Measurements from ENCODE around the gene TCF12.

Gene TCF12

GRCh38 chr15:57169643-57170042 lies 251.2 kb downstream of the TCF12 start:
- no peak for DNase-seq (ENCODE audit: low read depth)

GRCh38 chr15:57171426-57171825 lies 253.0 kb downstream of the TCF12 start:
- no peak for DNase-seq (ENCODE audit: low read depth)

GRCh38 chr15:57172925-57173324 lies 254.5 kb downstream of the TCF12 start:
- DNase-seq (ENCODE audit: low read depth) = no peak

- no peak for DNase-seq (ENCODE audit: low read depth)
These were observed 264.6 kb downstream of the TCF12 start for GRCh38 chr15:57183041-57183440.

GRCh38 chr15:57183614-57184344 lies 265.3 kb downstream of the TCF12 start:
- DNase-seq (ENCODE audit: low read depth) = no peak

- no peak for DNase-seq (ENCODE audit: low read depth)
These were observed 266.1 kb downstream of the TCF12 start for GRCh38 chr15:57184502-57184901.

- no peak for DNase-seq (ENCODE audit: low read depth)
These were observed 267.1 kb downstream of the TCF12 start for GRCh38 chr15:57185507-57186074.

- DNase-seq (ENCODE audit: low read depth) = no peak
These were observed 271.0 kb downstream of the TCF12 start for GRCh38 chr15:57189466-57189865.

- no peak for DNase-seq (ENCODE audit: low read depth)
These were observed 271.8 kb downstream of the TCF12 start for GRCh38 chr15:57190208-57190607.

GRCh38 chr15:57193161-57193560 lies 274.7 kb downstream of the TCF12 start:
- DNase-seq (ENCODE audit: low read depth) = no peak

- no peak for DNase-seq (ENCODE audit: low read depth)
These were observed 276.9 kb downstream of the TCF12 start for GRCh38 chr15:57195326-57195725.

- no peak for DNase-seq (ENCODE audit: low read depth)
These were observed 278.4 kb downstream of the TCF12 start for GRCh38 chr15:57196865-57197264.

GRCh38 chr15:57198131-57198530 lies 279.7 kb downstream of the TCF12 start:
- no peak for DNase-seq (ENCODE audit: low read depth)

GRCh38 chr15:57198654-57199291 lies 280.3 kb downstream of the TCF12 start:
- no peak for DNase-seq (ENCODE audit: low read depth)

GRCh38 chr15:57201578-57201977 lies 283.1 kb downstream of the TCF12 start:
- no peak for DNase-seq (ENCODE audit: low read depth)

GRCh38 chr15:57203906-57204305 lies 285.5 kb downstream of the TCF12 start:
- DNase-seq (ENCODE audit: low read depth) = no peak

- no peak for DNase-seq (ENCODE audit: low read depth)
These were observed 286.8 kb downstream of the TCF12 start for GRCh38 chr15:57205027-57205855.

- DNase-seq (ENCODE audit: low read depth) = no peak
These were observed 287.6 kb downstream of the TCF12 start for GRCh38 chr15:57205996-57206395.

- DNase-seq (ENCODE audit: low read depth) = no peak
These were observed 295.4 kb downstream of the TCF12 start for GRCh38 chr15:57213862-57214261.

GRCh38 chr15:57215326-57215725 lies 296.9 kb downstream of the TCF12 start:
- DNase-seq (ENCODE audit: low read depth) = no peak

GRCh38 chr15:57215881-57216280 lies 297.4 kb downstream of the TCF12 start:
- no peak for DNase-seq (ENCODE audit: low read depth)

- DNase-seq (ENCODE audit: low read depth) = no peak
These were observed 297.8 kb downstream of the TCF12 start for GRCh38 chr15:57216288-57216687.
